Gastrocnemius medialis (tissue), 4 donors: ENCODE measurements around the gene BBS4. TPM values are rescaled to one million over a fixed set of nuclear protein-coding genes. Genes with fewer than 3 reads are reported as not detected.

Experiments used
- ATAC-seq, 2 donors: fragments of 150-250 bp; one replicate each; pipeline ENCODE4 v1.9.1; 2016
- DNase-seq, 2 donors: peaks; one replicate each; pipeline ENCODE4 v3.0.0-alpha.2; 2019
- H3K27ac ChIP-seq, 4 donors: fragments of 200-600 bp; sonication (generic); 1 replicate in 1 of 4; 2 replicates in 3 of 4; pipeline ENCODE4 v1.5.1; 2016 to 2018; ENCODE audit warnings: mild to moderate bottlenecking in 2 of 4, moderate library complexity in 1 of 4
- H3K27me3 ChIP-seq, 3 donors: fragments of 200-600 bp; sonication (generic) in 2 of 3; 1 replicate in 1 of 3; 2 replicates in 2 of 3; pipeline versions ENCODE4 v1.5.1 to v1.6.0; 2016 to 2019; ENCODE audit warnings: mild to moderate bottlenecking in 1 of 3, moderate library complexity in 1 of 3
- H3K36me3 ChIP-seq, 2 donors: fragments of 200-600 bp; sonication (generic) in 1 of 2; one replicate each; pipeline ENCODE4 v1.5.1; 2017 to 2018
- H3K4me1 ChIP-seq, 2 donors: fragments of 200-600 bp; sonication (generic) in 1 of 2; one replicate each; pipeline ENCODE4 v1.5.1; 2016 to 2017; ENCODE audit warnings: mild to moderate bottlenecking in 2 of 2
- H3K4me3 ChIP-seq, 4 donors: fragments of 200-600 bp; sonication (generic) in 3 of 4; 1 replicate in 1 of 4; 2 replicates in 3 of 4; pipeline ENCODE4 v1.5.1; 2016 to 2019; ENCODE audit warnings: mild to moderate bottlenecking in 2 of 4
- H3K9me3 ChIP-seq, 3 donors: fragments of 200-600 bp; sonication (generic) in 2 of 3; 1 replicate in 1 of 3; 2 replicates in 2 of 3; pipeline ENCODE4 v1.5.1; 2016 to 2019
- POLR2A ChIP-seq, 2 donors: fragments of 450-650 bp; IDR thresholded peaks; one replicate each; pipeline ENCODE4 v1.6.1; 2017; ENCODE audit warnings: antibody characterized with exemption in 2 of 2, mild to moderate bottlenecking in 2 of 2, moderate library complexity in 2 of 2
- in situ Hi-C, 4 donors: fragments of 200-750 bp; cut with MboI; loops; one replicate each; pipeline versions ENCODE4 v1.15.0 to v1.8.0; 2017; ENCODE audit warnings: low sequenced_read_pairs in 4 of 4
- intact Hi-C: fragments of 100-400 bp; cut with DNase I; formaldehyde crosslinking; loops from one replicate; pipeline ENCODE4 v1.15.1; 2023; ENCODE audit warnings: low total_unique reads
- total RNA-seq, 4 donors: library from RNA; depleted of rRNA; stranded (reverse); fragments of >200 nt; gene quantifications; one replicate each; pipeline versions ENCODE4 v1.1.0 to v1.2.3, GENCODE V29; 2016
- TF ChIP-seq, protein P1 (sequence below), 5 experiments: fragments of 450-650 bp in 3 of 5; fragments of 200-600 bp in 2 of 5; sonication (generic) in 2 of 5; IDR thresholded peaks in 4 of 5; conservative IDR thresholded peaks in 1 of 5; 1 replicate in 4 of 5; 2 replicates in 1 of 5; pipeline ENCODE4 v1.5.1; 2016 to 2019; ENCODE audit warnings: antibody characterized with exemption in 5 of 5, mild to moderate bottlenecking in 3 of 5, moderate library complexity in 3 of 5

BBS4 gene
- total RNA-seq, 4 donors from 2014 or later = 21.6 to 37.0 (median 28.7) TPM

DNA sequence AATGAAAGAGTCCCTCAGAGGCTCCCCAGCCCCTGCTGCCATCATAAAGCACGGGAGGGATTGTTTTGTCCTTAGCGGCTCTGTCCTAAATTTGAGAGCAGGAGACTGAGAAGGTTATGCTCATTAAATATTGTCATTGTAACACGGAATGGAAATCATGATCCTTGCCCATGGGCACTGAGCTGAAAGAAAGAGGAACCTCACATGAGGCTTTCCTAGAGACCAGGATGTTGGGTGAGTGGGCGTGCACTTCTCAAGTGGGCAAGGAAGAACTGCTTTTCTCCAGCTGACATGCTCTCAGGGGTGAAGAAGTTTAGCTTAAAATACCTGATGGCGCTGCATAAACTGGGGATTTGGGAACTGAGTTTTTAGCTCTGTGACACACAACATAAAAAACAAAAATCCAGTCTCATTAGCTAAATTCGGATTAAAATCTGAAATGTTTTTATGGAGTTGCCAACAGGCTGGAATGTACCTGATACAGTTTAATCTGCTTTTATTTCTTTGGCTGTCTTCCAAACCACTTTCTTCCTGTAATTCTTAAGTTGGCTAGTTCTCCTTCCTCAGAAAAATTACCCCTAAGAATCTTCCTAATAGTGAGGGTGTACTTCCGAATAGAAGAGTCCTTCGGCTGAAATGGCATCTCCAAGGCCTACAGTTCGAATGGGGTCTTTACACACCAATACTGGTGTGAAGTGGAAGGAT, 65.9 kb downstream of the BBS4 start:
- Histone ChIP-seq H3K4me3 (no peak overlapping the region), H3K4me1 (no peaks in the 10 kb centered on the region), H3K9me3 (no peaks in the 10 kb centered on the region), H3K27me3 (no peaks in the 10 kb centered on the region), H3K27ac (no peak overlapping the region), H3K36me3 (peaks cover 0 to 52% of the 10 kb centered on the region in 2 donors)
- intact Hi-C loops = loop anchor here (5.0 kb wide), 1 partner anchor 40 kb away; no protein-coding TSS in a partner anchor
- DNase-seq = no peak
- in situ Hi-C loops = loop anchor here in 1 of 4 donors (25.0 kb wide), 1 partner anchor 535 kb away; no protein-coding TSS in a partner anchor
- ATAC-seq = no peak
- TF ChIP-seq, protein P1, sequence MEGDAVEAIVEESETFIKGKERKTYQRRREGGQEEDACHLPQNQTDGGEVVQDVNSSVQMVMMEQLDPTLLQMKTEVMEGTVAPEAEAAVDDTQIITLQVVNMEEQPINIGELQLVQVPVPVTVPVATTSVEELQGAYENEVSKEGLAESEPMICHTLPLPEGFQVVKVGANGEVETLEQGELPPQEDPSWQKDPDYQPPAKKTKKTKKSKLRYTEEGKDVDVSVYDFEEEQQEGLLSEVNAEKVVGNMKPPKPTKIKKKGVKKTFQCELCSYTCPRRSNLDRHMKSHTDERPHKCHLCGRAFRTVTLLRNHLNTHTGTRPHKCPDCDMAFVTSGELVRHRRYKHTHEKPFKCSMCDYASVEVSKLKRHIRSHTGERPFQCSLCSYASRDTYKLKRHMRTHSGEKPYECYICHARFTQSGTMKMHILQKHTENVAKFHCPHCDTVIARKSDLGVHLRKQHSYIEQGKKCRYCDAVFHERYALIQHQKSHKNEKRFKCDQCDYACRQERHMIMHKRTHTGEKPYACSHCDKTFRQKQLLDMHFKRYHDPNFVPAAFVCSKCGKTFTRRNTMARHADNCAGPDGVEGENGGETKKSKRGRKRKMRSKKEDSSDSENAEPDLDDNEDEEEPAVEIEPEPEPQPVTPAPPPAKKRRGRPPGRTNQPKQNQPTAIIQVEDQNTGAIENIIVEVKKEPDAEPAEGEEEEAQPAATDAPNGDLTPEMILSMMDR (IDR thresholded peaks at IDR 0.05 in 4 of 5, conservative IDR thresholded peaks at IDR 0.05 in 1 of 5) = no peak
- TF ChIP-seq POLR2A (IDR thresholded peaks at IDR 0.05) = no peak

DNA sequence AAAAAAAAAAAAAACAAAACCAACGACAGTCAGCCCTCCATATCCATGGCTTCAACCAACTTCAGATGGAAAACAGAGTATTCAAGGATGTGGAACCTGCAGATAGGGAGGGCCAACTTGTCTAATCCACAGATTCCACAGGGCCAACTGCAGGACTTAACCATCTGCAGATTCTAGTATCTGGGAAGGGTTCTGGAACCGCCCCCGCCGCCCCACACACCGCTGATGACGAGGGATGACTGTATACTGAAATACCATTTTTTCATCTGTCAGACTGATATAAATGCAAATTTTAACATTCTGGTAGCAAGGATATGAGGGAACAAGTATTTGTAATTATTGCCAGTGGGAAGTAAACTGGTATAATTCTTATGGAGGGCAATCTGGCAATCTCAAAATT, 68.1 kb downstream of the BBS4 start:
- no peak overlapping the region for H3K27ac ChIP-seq
- intact Hi-C loops (loop anchor here (5.0 kb wide), 1 partner anchor 42 kb away; no protein-coding TSS in a partner anchor), in situ Hi-C loops (loop anchor here in 1 of 4 donors (25.0 kb wide), 1 partner anchor 533 kb away; no protein-coding TSS in a partner anchor)

DNA sequence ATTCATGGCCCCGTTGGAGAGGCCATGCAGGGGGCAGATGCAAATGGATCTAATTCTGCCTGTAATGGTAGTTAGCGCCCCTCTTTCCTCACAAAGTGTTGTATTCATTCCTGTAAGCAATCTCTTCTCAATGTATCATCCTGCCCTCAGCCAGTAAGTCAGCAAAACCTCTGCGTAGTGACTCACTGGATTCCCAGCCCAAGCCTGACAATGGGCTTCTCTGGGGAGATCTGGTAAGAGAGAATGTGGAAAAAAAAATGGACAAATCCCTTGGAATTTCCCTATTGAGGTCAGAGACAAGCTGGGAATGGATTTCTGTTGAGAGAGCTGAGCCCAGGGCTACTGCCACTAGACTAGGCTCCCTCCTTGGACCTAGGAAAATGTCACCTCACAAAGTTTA, 72.2 kb downstream of the BBS4 start:
- no peak overlapping the region for H3K27ac ChIP-seq
- TF ChIP-seq, protein P1 (IDR thresholded peaks at IDR 0.05 in 4 of 5, conservative IDR thresholded peaks at IDR 0.05 in 1 of 5) = no peak
- intact Hi-C loops = no loop called here
- no peak for DNase-seq
- H3K9me3 ChIP-seq = no peaks in the 10 kb centered on the region
- no peak for ATAC-seq
- no peaks in the 10 kb centered on the region for H3K27me3 ChIP-seq
- in situ Hi-C loops = loop anchor here in 1 of 4 donors (25.0 kb wide), 1 partner anchor 529 kb away; no protein-coding TSS in a partner anchor
- H3K36me3 ChIP-seq = peaks cover 0 to 65% of the 10 kb centered on the region in 2 donors
- no peaks in the 10 kb centered on the region for H3K4me1 ChIP-seq
- no peak overlapping the region for H3K4me3 ChIP-seq

More for the DNA sequence above, 68.1 kb downstream of the BBS4 start:
- DNase-seq (no peak), ATAC-seq (no peak)
- peaks cover 0 to 71% of the 10 kb centered on the region in 2 donors for H3K36me3 ChIP-seq
- H3K27me3 ChIP-seq = no peaks in the 10 kb centered on the region
- no peak for TF ChIP-seq POLR2A (IDR thresholded peaks at IDR 0.05)
- TF ChIP-seq, protein P1 (IDR thresholded peaks at IDR 0.05 in 4 of 5, conservative IDR thresholded peaks at IDR 0.05 in 1 of 5) = no peak
- no peaks in the 10 kb centered on the region for H3K9me3 ChIP-seq
- H3K4me3 ChIP-seq = no peak overlapping the region
- no peaks in the 10 kb centered on the region for H3K4me1 ChIP-seq

DNA sequence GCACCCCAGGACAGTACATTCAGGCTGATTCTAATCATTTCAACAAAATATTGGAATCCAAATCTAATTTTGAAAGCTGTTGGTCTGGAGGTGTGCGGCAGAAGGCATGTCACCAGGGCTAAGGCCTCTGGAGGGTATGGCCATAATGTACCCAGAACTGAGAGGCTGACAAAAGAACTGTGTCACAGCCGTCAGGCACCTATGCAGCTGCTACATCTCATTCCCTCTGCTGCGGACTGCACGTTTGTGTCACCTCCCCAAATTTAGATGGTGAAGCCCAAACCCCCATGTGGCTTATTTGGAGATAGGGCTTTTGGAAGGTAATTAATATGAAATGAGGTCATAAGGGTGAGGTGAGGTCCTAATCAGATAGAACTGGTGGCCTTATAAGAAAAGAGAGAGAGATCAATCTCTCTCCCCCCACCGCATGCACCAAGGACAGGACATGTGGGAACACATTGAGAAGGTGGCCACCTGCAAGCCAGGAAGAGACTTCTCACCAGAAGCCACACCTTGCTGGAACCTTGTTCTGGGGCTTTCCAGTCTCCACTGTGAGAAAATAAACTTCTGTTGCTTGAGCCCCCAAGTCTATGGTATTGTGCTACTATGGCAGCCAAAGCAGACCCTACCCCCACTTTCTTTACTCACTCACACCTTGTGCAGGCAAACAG, 74.7 kb downstream of the BBS4 start:
- DNase-seq = no peak
- no peaks in the 10 kb centered on the region for H3K9me3 ChIP-seq
- in situ Hi-C loops (loop anchor here in 1 of 4 donors (25.0 kb wide), 1 partner anchor 527 kb away; no protein-coding TSS in a partner anchor), intact Hi-C loops (no loop called here)
- no peak overlapping the region for H3K27ac ChIP-seq
- TF ChIP-seq, protein P1 (IDR thresholded peaks at IDR 0.05 in 4 of 5, conservative IDR thresholded peaks at IDR 0.05 in 1 of 5) = no peak
- TF ChIP-seq POLR2A (IDR thresholded peaks at IDR 0.05) = no peak
- no peaks in the 10 kb centered on the region for H3K27me3 ChIP-seq
- peaks cover 0 to 45% of the 10 kb centered on the region in 2 donors for H3K36me3 ChIP-seq
- no peak for ATAC-seq
- H3K4me3 ChIP-seq = no peak overlapping the region
- H3K4me1 ChIP-seq = peaks cover 0 to 3% of the 10 kb centered on the region in 2 donors
